Astrocyte of the cerebellum (primary cell): ENCODE results near the gene SMCR8.
"Not testable (repeated sequence)": the region's sequence is repeated elsewhere in the genome, so short reads cannot be mapped to it uniquely, and the experiment has no call there.

ENCODE experiments used
- DNase-seq: peaks from one replicate; pipeline ENCODE4 v3.0.0-alpha.2; 2011; ENCODE audit warnings: low read depth
- H3K4me3 ChIP-seq: 2 replicates; pipeline ENCODE4 v1.5.1; 2011; ENCODE audit warnings: mild to moderate bottlenecking, low read depth, low read length, moderate library complexity
- CTCF ChIP-seq: IDR thresholded peaks from 2 replicates; pipeline ENCODE4 v1.5.1; 2012; ENCODE audit warnings: low read length, low read depth, moderate library complexity, mild to moderate bottlenecking; ENCODE audit errors: missing control alignments
- in situ Hi-C: cut with HindIII; loops from 2 replicates; pipeline ENCODE4 v1.10.0; 2017; ENCODE audit warnings: low sequenced_read_pairs

SMCR8 gene

GRCh38 chr17:18328643-18329204, 13.6 kb downstream of the SMCR8 start:
- in situ Hi-C loops, result no loop called here
- H3K4me3 ChIP-seq, result no peak overlapping the region
- no peak for TF ChIP-seq CTCF
- no peak for DNase-seq

GRCh38 chr17:18331879-18332278, 16.8 kb downstream of the SMCR8 start:
- no peak for DNase-seq
- in situ Hi-C loops, result no loop called here
- H3K4me3 ChIP-seq, result no peak overlapping the region
- TF ChIP-seq CTCF, result no peak

- in situ Hi-C loops, result no loop called here
- no peak for TF ChIP-seq CTCF
- no peak overlapping the region for H3K4me3 ChIP-seq
- DNase-seq, result no peak
Observed at GRCh38 chr17:18332909-18333489, 17.9 kb downstream of the SMCR8 start.

- DNase-seq, H3K4me3 ChIP-seq, in situ Hi-C loops: not testable (repeated sequence)
Observed at GRCh38 chr17:18338158-18338557, 23.1 kb downstream of the SMCR8 start.

GRCh38 chr17:18339933-18340332, 24.8 kb downstream of the SMCR8 start:
- in situ Hi-C loops, result no loop called here
- H3K4me3 ChIP-seq, result no peak overlapping the region
- TF ChIP-seq CTCF, result no peak
- DNase-seq, result no peak

GRCh38 chr17:18344021-18344420, 28.9 kb downstream of the SMCR8 start:
- in situ Hi-C loops, result no loop called here
- no peak for TF ChIP-seq CTCF
- no peak for DNase-seq
- no peak overlapping the region for H3K4me3 ChIP-seq

- no peak for DNase-seq
- no peak for TF ChIP-seq CTCF
- no peak overlapping the region for H3K4me3 ChIP-seq
- in situ Hi-C loops, result no loop called here
Observed at GRCh38 chr17:18353541-18353940, 38.4 kb downstream of the SMCR8 start.
